GM12878 (cell line): ENCODE results near the gene MAPKAP1. TPM values are rescaled to one million over a fixed set of nuclear protein-coding genes. Genes with fewer than 3 reads are reported as not detected.

Experiments used
- CBFB ChIP-seq: IDR thresholded peaks from 2 replicates; pipeline ENCODE4 v1.6.1; 2016; ENCODE audit warnings: antibody characterized with exemption, low read depth
- CREB1 ChIP-seq: IDR thresholded peaks from 2 replicates; pipeline ENCODE4 v1.6.1; 2012; ENCODE audit warnings: low read depth, mild to moderate bottlenecking, inconsistent platforms
- JUND ChIP-seq: IDR thresholded peaks from 2 replicates; pipeline ENCODE4 v1.6.1; 2012; ENCODE audit warnings: low read depth, mild to moderate bottlenecking, low read length, improper control_type of control experiment, moderate library complexity
- KDM1A ChIP-seq: fragments of 200-600 bp; sonication (generic); IDR thresholded peaks from 2 replicates; pipeline ENCODE4 v1.6.1; 2016; ENCODE audit warnings: borderline replicate concordance
- RELA ChIP-seq: fragments of 450-650 bp; IDR thresholded peaks from 2 replicates; pipeline ENCODE4 v1.8.0; 2014; ENCODE audit warnings: borderline replicate concordance; ENCODE audit not compliant: partially characterized antibody
- SMC3 ChIP-seq: IDR thresholded peaks from 2 replicates; pipeline ENCODE4 v1.6.1; 2011; ENCODE audit warnings: low read length, improper control_type of control experiment, borderline replicate concordance
- SPI1 ChIP-seq: IDR thresholded peaks from 2 replicates; pipeline ENCODE4 v1.6.1; 2011; ENCODE audit warnings: low read depth, mild to moderate bottlenecking, low read length, moderate library complexity, borderline replicate concordance; ENCODE audit not compliant: insufficient read depth
- TAF1 ChIP-seq: IDR thresholded peaks from 2 replicates; pipeline ENCODE4 v1.6.1; 2011; ENCODE audit warnings: mild to moderate bottlenecking, low read depth, low read length, borderline replicate concordance
- YY1 ChIP-seq: IDR thresholded peaks from 2 replicates; pipeline ENCODE4 v1.6.1; 2011; ENCODE audit warnings: low read depth, mild to moderate bottlenecking, low read length
- ZBED1 ChIP-seq: IDR thresholded peaks from 2 replicates; pipeline ENCODE4 v1.6.1; 2016; ENCODE audit warnings: borderline replicate concordance
- ZNF207 ChIP-seq: fragments of 450-650 bp; IDR thresholded peaks from 2 replicates; pipeline ENCODE4 v1.6.1; 2014; ENCODE audit warnings: antibody characterized with exemption, mild to moderate bottlenecking, borderline replicate concordance
- polyA plus RNA-seq, 11 experiments: library from polyadenylated mRNA; depleted of rRNA in 4 of 11; unstranded in 6 of 11; stranded (reverse) in 5 of 11; fragments of >200 nt; fragmentation: Nextera tagmentation in 4 of 11; fragmentation: Illumina TruSeq in 1 of 11; extraction: Ambion mirVana in 4 of 11; extraction: Trizol in 1 of 11; gene quantifications; 1 replicate in 1 of 11; 2 replicates in 10 of 11; pipeline versions ENCODE4 v1.2.1 to v1.2.3, GENCODE V29; 2011 to 2016; ENCODE audit warnings: inconsistent platforms in 2 of 11, missing spikeins in 2 of 11, low read depth in 1 of 11
- total RNA-seq, 4 experiments: library from RNA; depleted of rRNA in 3 of 4; stranded (reverse); fragments of >200 nt in 3 of 4; fragmentation: Illumina TruSeq in 1 of 4; extraction: Trizol in 1 of 4; gene quantifications; 2 replicates each; pipeline versions ENCODE4 v1.2.1 to v1.2.3, GENCODE V29; 2013 to 2021
- TF ChIP-seq, protein P1 (sequence below): IDR thresholded peaks from 2 replicates; pipeline ENCODE4 v1.6.1; 2012; ENCODE audit warnings: improper control_type of control experiment, low read depth, low read length; ENCODE audit not compliant: insufficient replicate concordance
- TF ChIP-seq, protein P2 (sequence below): fragments of 450-650 bp; IDR thresholded peaks from 2 replicates; pipeline ENCODE4 v1.6.1; 2017; ENCODE audit warnings: mild to moderate bottlenecking
- TF ChIP-seq, protein P3 (sequence below): fragments of 450-650 bp; formaldehyde crosslinking; IDR thresholded peaks from 2 replicates; pipeline ENCODE4 v1.5.0; 2022; ENCODE audit warnings: mild to moderate bottlenecking, missing genetic modification characterization
- TF ChIP-seq, protein P4 (sequence below): fragments of 450-650 bp; conservative IDR thresholded peaks from 2 replicates; pipeline ENCODE4 v1.6.1; 2017; ENCODE audit warnings: mild to moderate bottlenecking, moderate library complexity

Gene MAPKAP1
- total and polyA plus RNA-seq, 10 of the 15 experiments (the other 5 are each of a cell fraction or from before 2014, with no cell fraction given) = 5.1 to 188 (median 105) TPM

DNA sequence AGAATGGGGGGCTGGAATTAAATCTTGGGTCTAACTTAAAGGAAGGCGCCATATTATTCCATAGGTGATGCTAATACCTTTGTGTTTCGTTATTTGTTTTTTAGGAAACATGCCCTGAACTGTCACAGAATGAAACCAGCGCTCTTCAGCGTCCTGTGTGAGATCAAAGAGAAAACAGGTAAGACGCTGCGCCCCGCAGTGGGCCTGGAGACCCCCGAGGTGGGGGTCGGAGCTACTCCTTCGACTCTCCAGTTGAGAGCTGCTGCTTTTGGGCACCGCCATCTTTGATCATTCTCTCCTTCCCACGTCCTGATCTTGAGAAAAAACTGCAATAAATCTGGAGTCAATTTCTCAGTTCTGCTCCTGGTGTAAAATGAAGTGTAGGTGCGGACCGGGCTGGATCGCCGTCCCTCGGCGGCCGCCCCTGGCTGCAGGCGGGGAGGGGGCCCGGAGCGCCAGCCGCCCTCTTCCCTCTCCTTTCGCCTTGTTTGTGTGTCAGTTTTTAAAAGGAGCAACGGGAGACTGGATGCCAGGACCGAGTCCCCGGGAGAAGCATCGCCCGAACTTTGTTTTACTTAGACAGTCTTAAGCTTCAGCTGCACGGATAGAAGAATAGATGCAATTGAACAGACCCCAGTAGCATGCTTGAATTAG is 41.6 kb upstream of the MAPKAP1 start (continued):
- no peak for TF ChIP-seq JUND
- TF ChIP-seq, protein P1, sequence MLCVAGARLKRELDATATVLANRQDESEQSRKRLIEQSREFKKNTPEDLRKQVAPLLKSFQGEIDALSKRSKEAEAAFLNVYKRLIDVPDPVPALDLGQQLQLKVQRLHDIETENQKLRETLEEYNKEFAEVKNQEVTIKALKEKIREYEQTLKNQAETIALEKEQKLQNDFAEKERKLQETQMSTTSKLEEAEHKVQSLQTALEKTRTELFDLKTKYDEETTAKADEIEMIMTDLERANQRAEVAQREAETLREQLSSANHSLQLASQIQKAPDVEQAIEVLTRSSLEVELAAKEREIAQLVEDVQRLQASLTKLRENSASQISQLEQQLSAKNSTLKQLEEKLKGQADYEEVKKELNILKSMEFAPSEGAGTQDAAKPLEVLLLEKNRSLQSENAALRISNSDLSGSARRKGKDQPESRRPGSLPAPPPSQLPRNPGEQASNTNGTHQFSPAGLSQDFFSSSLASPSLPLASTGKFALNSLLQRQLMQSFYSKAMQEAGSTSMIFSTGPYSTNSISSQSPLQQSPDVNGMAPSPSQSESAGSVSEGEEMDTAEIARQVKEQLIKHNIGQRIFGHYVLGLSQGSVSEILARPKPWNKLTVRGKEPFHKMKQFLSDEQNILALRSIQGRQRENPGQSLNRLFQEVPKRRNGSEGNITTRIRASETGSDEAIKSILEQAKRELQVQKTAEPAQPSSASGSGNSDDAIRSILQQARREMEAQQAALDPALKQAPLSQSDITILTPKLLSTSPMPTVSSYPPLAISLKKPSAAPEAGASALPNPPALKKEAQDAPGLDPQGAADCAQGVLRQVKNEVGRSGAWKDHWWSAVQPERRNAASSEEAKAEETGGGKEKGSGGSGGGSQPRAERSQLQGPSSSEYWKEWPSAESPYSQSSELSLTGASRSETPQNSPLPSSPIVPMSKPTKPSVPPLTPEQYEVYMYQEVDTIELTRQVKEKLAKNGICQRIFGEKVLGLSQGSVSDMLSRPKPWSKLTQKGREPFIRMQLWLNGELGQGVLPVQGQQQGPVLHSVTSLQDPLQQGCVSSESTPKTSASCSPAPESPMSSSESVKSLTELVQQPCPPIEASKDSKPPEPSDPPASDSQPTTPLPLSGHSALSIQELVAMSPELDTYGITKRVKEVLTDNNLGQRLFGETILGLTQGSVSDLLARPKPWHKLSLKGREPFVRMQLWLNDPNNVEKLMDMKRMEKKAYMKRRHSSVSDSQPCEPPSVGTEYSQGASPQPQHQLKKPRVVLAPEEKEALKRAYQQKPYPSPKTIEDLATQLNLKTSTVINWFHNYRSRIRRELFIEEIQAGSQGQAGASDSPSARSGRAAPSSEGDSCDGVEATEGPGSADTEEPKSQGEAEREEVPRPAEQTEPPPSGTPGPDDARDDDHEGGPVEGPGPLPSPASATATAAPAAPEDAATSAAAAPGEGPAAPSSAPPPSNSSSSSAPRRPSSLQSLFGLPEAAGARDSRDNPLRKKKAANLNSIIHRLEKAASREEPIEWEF = no peak
- TF ChIP-seq KDM1A = no peak
- no peak for TF ChIP-seq ZNF207
- TF ChIP-seq CBFB = no peak
- peak; percentile 87 for TF ChIP-seq YY1
- TF ChIP-seq, protein P2, sequence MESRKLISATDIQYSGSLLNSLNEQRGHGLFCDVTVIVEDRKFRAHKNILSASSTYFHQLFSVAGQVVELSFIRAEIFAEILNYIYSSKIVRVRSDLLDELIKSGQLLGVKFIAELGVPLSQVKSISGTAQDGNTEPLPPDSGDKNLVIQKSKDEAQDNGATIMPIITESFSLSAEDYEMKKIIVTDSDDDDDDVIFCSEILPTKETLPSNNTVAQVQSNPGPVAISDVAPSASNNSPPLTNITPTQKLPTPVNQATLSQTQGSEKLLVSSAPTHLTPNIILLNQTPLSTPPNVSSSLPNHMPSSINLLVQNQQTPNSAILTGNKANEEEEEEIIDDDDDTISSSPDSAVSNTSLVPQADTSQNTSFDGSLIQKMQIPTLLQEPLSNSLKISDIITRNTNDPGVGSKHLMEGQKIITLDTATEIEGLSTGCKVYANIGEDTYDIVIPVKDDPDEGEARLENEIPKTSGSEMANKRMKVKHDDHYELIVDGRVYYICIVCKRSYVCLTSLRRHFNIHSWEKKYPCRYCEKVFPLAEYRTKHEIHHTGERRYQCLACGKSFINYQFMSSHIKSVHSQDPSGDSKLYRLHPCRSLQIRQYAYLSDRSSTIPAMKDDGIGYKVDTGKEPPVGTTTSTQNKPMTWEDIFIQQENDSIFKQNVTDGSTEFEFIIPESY = no peak
- TF ChIP-seq, protein P3, sequence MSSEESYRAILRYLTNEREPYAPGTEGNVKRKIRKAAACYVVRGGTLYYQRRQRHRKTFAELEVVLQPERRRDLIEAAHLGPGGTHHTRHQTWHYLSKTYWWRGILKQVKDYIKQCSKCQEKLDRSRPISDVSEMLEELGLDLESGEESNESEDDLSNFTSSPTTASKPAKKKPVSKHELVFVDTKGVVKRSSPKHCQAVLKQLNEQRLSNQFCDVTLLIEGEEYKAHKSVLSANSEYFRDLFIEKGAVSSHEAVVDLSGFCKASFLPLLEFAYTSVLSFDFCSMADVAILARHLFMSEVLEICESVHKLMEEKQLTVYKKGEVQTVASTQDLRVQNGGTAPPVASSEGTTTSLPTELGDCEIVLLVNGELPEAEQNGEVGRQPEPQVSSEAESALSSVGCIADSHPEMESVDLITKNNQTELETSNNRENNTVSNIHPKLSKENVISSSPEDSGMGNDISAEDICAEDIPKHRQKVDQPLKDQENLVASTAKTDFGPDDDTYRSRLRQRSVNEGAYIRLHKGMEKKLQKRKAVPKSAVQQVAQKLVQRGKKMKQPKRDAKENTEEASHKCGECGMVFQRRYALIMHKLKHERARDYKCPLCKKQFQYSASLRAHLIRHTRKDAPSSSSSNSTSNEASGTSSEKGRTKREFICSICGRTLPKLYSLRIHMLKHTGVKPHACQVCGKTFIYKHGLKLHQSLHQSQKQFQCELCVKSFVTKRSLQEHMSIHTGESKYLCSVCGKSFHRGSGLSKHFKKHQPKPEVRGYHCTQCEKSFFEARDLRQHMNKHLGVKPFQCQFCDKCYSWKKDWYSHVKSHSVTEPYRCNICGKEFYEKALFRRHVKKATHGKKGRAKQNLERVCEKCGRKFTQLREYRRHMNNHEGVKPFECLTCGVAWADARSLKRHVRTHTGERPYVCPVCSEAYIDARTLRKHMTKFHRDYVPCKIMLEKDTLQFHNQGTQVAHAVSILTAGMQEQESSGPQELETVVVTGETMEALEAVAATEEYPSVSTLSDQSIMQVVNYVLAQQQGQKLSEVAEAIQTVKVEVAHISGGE (CRISPR knock-in tag) = no peak
- TF ChIP-seq RELA = no peak
- no peak for TF ChIP-seq ZBED1
- no peak for TF ChIP-seq SPI1
- TF ChIP-seq SMC3 = no peak
- no peak for TF ChIP-seq CREB1
- TF ChIP-seq TAF1 = 0 out of 2 replicates have a peak, but pooled peaks have one; percentile 27
- TF ChIP-seq, protein P4, sequence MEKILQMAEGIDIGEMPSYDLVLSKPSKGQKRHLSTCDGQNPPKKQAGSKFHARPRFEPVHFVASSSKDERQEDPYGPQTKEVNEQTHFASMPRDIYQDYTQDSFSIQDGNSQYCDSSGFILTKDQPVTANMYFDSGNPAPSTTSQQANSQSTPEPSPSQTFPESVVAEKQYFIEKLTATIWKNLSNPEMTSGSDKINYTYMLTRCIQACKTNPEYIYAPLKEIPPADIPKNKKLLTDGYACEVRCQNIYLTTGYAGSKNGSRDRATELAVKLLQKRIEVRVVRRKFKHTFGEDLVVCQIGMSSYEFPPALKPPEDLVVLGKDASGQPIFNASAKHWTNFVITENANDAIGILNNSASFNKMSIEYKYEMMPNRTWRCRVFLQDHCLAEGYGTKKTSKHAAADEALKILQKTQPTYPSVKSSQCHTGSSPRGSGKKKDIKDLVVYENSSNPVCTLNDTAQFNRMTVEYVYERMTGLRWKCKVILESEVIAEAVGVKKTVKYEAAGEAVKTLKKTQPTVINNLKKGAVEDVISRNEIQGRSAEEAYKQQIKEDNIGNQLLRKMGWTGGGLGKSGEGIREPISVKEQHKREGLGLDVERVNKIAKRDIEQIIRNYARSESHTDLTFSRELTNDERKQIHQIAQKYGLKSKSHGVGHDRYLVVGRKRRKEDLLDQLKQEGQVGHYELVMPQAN = no peak; the same call in 1 of the 2 replicates
